H1 (cell line): ENCODE data around the gene RCL1. TPM values are rescaled to one million over a fixed set of nuclear protein-coding genes. Genes with fewer than 3 reads are reported as not detected.

Experiments used
- ASH2L ChIP-seq: fragments of 200-600, 300-600 bp; sonication (generic); IDR thresholded peaks from one replicate; pipeline ENCODE4 v1.7.1; 2017; ENCODE audit warnings: low read length
- BRCA1 ChIP-seq: IDR thresholded peaks from 2 replicates; pipeline ENCODE4 v1.6.1; 2012; ENCODE audit warnings: low read depth, low read length, improper control_type of control experiment
- CHD2 ChIP-seq: IDR thresholded peaks from 2 replicates; pipeline ENCODE4 v1.6.1; 2012; ENCODE audit warnings: low read length, improper control_type of control experiment
- HDAC2 ChIP-seq, 2 experiments: fragments of 300-600 bp in 1 of 2; sonication (generic) in 1 of 2; IDR thresholded peaks; 2 replicates each; pipeline ENCODE4 v1.6.1; 2011 to 2012; ENCODE audit warnings: low read depth in 2 of 2, low read length in 2 of 2, mild to moderate bottlenecking in 2 of 2, moderate library complexity in 2 of 2, borderline replicate concordance in 1 of 2, inconsistent platforms in 1 of 2
- HDAC6 ChIP-seq: IDR thresholded peaks from one replicate; pipeline ENCODE4 v1.7.1; 2012; ENCODE audit warnings: low read depth, mild to moderate bottlenecking, inconsistent platforms, low read length, moderate library complexity
- MAFK ChIP-seq: IDR thresholded peaks from 2 replicates; pipeline ENCODE4 v1.6.1; 2012; ENCODE audit warnings: low read depth, mild to moderate bottlenecking, improper control_type of control experiment, low read length
- PHF8 ChIP-seq: fragments of 200-600 bp; sonication (generic); conservative IDR thresholded peaks from 2 replicates; pipeline ENCODE4 v1.7.1; 2012; ENCODE audit warnings: low read depth, mild to moderate bottlenecking, inconsistent platforms, low read length, moderate library complexity
- POLR2A ChIP-seq, 2 experiments: IDR thresholded peaks; 1 replicate in 1 of 2; 2 replicates in 1 of 2; pipeline ENCODE4 v1.6.1; 2011; ENCODE audit warnings: low read depth in 2 of 2, low read length in 2 of 2, mild to moderate bottlenecking in 2 of 2; ENCODE audit errors: control extremely low read depth in 1 of 2
- POLR2AphosphoS5 ChIP-seq: IDR thresholded peaks from 2 replicates; pipeline ENCODE4 v1.6.1; 2011; ENCODE audit warnings: low read depth, low read length
- RBBP5 ChIP-seq: IDR thresholded peaks from 2 replicates; pipeline ENCODE4 v1.7.1; 2012; ENCODE audit warnings: low read depth, mild to moderate bottlenecking, inconsistent platforms, low read length, moderate library complexity, borderline replicate concordance
- RFX5 ChIP-seq: IDR thresholded peaks from 2 replicates; pipeline ENCODE4 v1.6.1; 2011; ENCODE audit warnings: low read depth, low read length, improper control_type of control experiment, borderline replicate concordance
- RXRA ChIP-seq: IDR thresholded peaks from 2 replicates; pipeline ENCODE4 v1.6.1; 2011; ENCODE audit warnings: low read depth, mild to moderate bottlenecking, low read length, moderate library complexity; ENCODE audit not compliant: insufficient read depth
- SIN3A ChIP-seq, 2 experiments: IDR thresholded peaks in 1 of 2; conservative IDR thresholded peaks in 1 of 2; 2 replicates each; pipeline ENCODE4 v1.6.1; 2011 to 2012; ENCODE audit warnings: low read length in 2 of 2, improper control_type of control experiment in 1 of 2, low read depth in 1 of 2, mild to moderate bottlenecking in 1 of 2
- SIX5 ChIP-seq: IDR thresholded peaks from 2 replicates; pipeline ENCODE4 v1.6.1; 2011; ENCODE audit warnings: mild to moderate bottlenecking, low read depth, low read length
- SP1 ChIP-seq: IDR thresholded peaks from 2 replicates; pipeline ENCODE4 v1.6.1; 2011; ENCODE audit warnings: low read depth, low read length
- SP2 ChIP-seq: IDR thresholded peaks from 2 replicates; pipeline ENCODE4 v1.6.1; 2012; ENCODE audit warnings: mild to moderate bottlenecking, low read length, inconsistent platforms
- SP4 ChIP-seq: IDR thresholded peaks from 2 replicates; pipeline ENCODE4 v1.6.1; 2012; ENCODE audit warnings: low read length, inconsistent platforms
- SRF ChIP-seq: IDR thresholded peaks from 2 replicates; pipeline ENCODE4 v1.6.1; 2011; ENCODE audit warnings: mild to moderate bottlenecking, low read depth, low read length, moderate library complexity
- TAF1 ChIP-seq: IDR thresholded peaks from 2 replicates; pipeline ENCODE4 v1.6.1; 2011; ENCODE audit warnings: mild to moderate bottlenecking, low read depth, low read length
- TAF7 ChIP-seq: optimal IDR thresholded peaks from 2 replicates; pipeline ENCODE3; 2011; ENCODE audit warnings: low read depth, mild to moderate bottlenecking, inconsistent platforms, low read length, moderate library complexity, borderline replicate concordance
- TBP ChIP-seq: IDR thresholded peaks from 2 replicates; pipeline ENCODE4 v1.6.1; 2011; ENCODE audit warnings: low read depth, low read length, improper control_type of control experiment
- USF2 ChIP-seq: IDR thresholded peaks from 2 replicates; pipeline ENCODE4 v1.6.1; 2011; ENCODE audit warnings: low read length, improper control_type of control experiment
- YY1 ChIP-seq: IDR thresholded peaks from 2 replicates; pipeline ENCODE4 v1.6.1; 2011; ENCODE audit warnings: low read depth, mild to moderate bottlenecking, low read length
- ZNF274 ChIP-seq: IDR thresholded peaks from 2 replicates; pipeline ENCODE4 v1.7.0; 2012; ENCODE audit warnings: low read length, borderline replicate concordance; ENCODE audit errors: extremely low read depth
- polyA plus RNA-seq, 7 experiments: library from polyadenylated mRNA; depleted of rRNA in 3 of 7; stranded (reverse) in 5 of 7; unstranded in 2 of 7; fragments of >200 nt in 5 of 7; fragments of 200-250 nt in 2 of 7; gene quantifications; 1 replicate in 5 of 7; 2 replicates in 1 of 7; 4 replicates in 1 of 7; pipeline versions ENCODE4 v1.2.1 to v1.2.3, GENCODE V29; 2011 to 2013; ENCODE audit warnings: missing spikeins in 2 of 7, mixed read lengths in 2 of 7
- total RNA-seq: library from RNA; stranded (reverse); fragmentation: NEBNext Ultra II Directional; extraction: Animal tissue kit (Norgen Biotek cat#: 25700); gene quantifications from 2 replicates; pipeline ENCODE4 v1.2.1, GENCODE V29; 2021

Gene RCL1
- total and polyA plus RNA-seq, 2 of the 8 experiments (the other 6 are each of a cell fraction or from before 2014, with no cell fraction given), result 21.0 to 29.5 TPM

GRCh38 chr9:4792572-4793458, at the start of gene RCL1 (continued):
- TF ChIP-seq TAF1 (peak; percentile 87), POLR2AphosphoS5 (peak; percentile 90), CHD2 (peak; percentile 73), SP2 (peak; percentile 48), HDAC6 (no peak), HDAC2 (IDR thresholded peaks at IDR 0.05; ENCODE audit: borderline replicate concordance in 1 of 2, low read depth in 2 of 2, low read length in 2 of 2) (peak in 1 of 2 experiments; percentile 80; a peak in 1 of 4 replicates), POLR2A (IDR thresholded peaks at IDR 0.05; ENCODE audit: control extremely low read depth in 1 of 2, low read depth in 2 of 2, low read length in 2 of 2) (peak; percentile 86 to 88), MAFK (no peak), BRCA1 (no peak), RFX5 (peak; percentile 75), ZNF274 (no peak), SP1 (peak; percentile 93), RBBP5 (peak; percentile 64; the same call in 1 of the 2 replicates), PHF8 (peak; percentile 74), TBP (peak; percentile 76), RXRA (no peak), USF2 (peak; percentile 29; the same call in 1 of the 2 replicates), SP4 (peak; percentile 66; the same call in 1 of the 2 replicates), ASH2L (peak; percentile 80), SIN3A (conservative IDR thresholded peaks at IDR 0.05 in 1 of 2, IDR thresholded peaks at IDR 0.05 in 1 of 2; ENCODE audit: low read depth in 1 of 2, low read length in 2 of 2) (peak; percentile 74 to 94; a peak in 2 of 4 replicates), SIX5 (no peak), SRF (no peak), TAF7 (peak; percentile 77), YY1 (0 out of 2 replicates have a peak, but pooled peaks have one; percentile 10)
